Pancreas (tissue), 10 donors: Measurements from ENCODE around the gene ATPAF1. TPM values are rescaled to one million over a fixed set of nuclear protein-coding genes. Genes with fewer than 3 reads are reported as not detected.
"Not testable (repeated sequence)": the region's sequence is repeated elsewhere in the genome, so short reads cannot be mapped to it uniquely, and the experiment has no call there.

Source experiments
- ATAC-seq, 4 donors: fragments of 200-7000 bp; cut with Tn5 transposase; one replicate each; pipeline versions ENCODE4 v1.8.0 to v1.9.1; 2020; ENCODE audit warnings: mild to moderate bottlenecking in 4 of 4, moderate library complexity in 4 of 4
- DNase-seq, 6 donors: peaks; one replicate each; pipeline ENCODE4 v3.0.0-alpha.2; 2020
- FAIRE-seq: peaks from 2 replicates; lab custom pipeline; 2012; peaks lifted over from hg19 to GRCh38; lab: Jason Lieb, UNC
- H3K27ac ChIP-seq, 4 donors: fragments of 200-600 bp; sonication (generic); 1 replicate in 3 of 4; 2 replicates in 1 of 4; pipeline versions ENCODE4 v1.5.0 to v1.8.0; 2020
- H3K27me3 ChIP-seq, 4 donors: fragments of 200-600 bp; one replicate each; pipeline ENCODE4 v1.8.0; 2021
- H3K36me3 ChIP-seq, 3 donors: fragments of 200-600 bp; sonication (generic) in 1 of 3; one replicate each; pipeline versions ENCODE4 v1.5.0 to v1.8.0; 2020 to 2021
- H3K4me1 ChIP-seq, 3 donors: fragments of 200-600 bp; one replicate each; pipeline ENCODE4 v1.8.0; 2021
- H3K4me3 ChIP-seq, 4 donors: fragments of 200-600 bp; sonication (generic) in 2 of 4; one replicate each; pipeline versions ENCODE4 v1.5.0 to v1.8.0; 2020 to 2021
- H3K9me3 ChIP-seq, 4 donors: fragments of 200-600 bp; one replicate each; pipeline ENCODE4 v1.8.0; 2021
- WGBS, 2 donors: extraction: QIAGEN DNeasy Blood & Tissue Kit; methylation state at CpG; one replicate each; pipeline ENCODE4 v1.1.7; 2013; 5-methylcytosine and 5-hydroxymethylcytosine counted together
- intact Hi-C, 3 donors: fragments of 100-400 bp; cut with DNase I; formaldehyde crosslinking; loops; one replicate each; pipeline versions ENCODE4 v1.11.1 to v1.14.2; 2022
- polyA plus RNA-seq, 2 donors: library from polyadenylated mRNA; stranded (reverse); fragments of 200-250 nt; gene quantifications; one replicate each; pipeline ENCODE4 v1.2.3, GENCODE V29; 2013
- total RNA-seq, 6 donors: library from RNA; stranded (reverse); fragmentation: NEBNext Ultra II Directional in 4 of 6; extraction: Animal tissue kit (Norgen Biotek cat#: 25700) in 4 of 6; gene quantifications; one replicate each; pipeline versions ENCODE4 v1.2.1 to v1.2.4, GENCODE V29; 2021 to 2023
- TF ChIP-seq, protein P1 (sequence below), 4 donors: fragments of 200-600 bp; sonication (generic) in 3 of 4; IDR thresholded peaks; one replicate each; pipeline versions ENCODE4 v1.5.0 to v1.8.0; 2021; ENCODE audit warnings: antibody characterized with exemption in 4 of 4
- donor health status: healthy with polysubstance abuse.
- donor health status: DM: no; HTN: no; CAD: no; lungs with moderate emphysema.
- donor health status: DM: no; HTN: no; CAD: no.
- donor health status: control.
- donor health status: control.
- donor health status: Bipolar disorder and iron deficiency.
- donor health status: DM: yes; HTN: yes; CAD: no.
- donor health status: DM: no; HTN: no; CAD: no.
- donor health status: DM: no; HTN: no; CAD: no.
- donor health status: DM: yes; HTN: yes; CAD: no.

ATPAF1 gene
- total and polyA plus RNA-seq, 8 donors: 18.1 to 23.3 (median 21.5) TPM

DNA sequence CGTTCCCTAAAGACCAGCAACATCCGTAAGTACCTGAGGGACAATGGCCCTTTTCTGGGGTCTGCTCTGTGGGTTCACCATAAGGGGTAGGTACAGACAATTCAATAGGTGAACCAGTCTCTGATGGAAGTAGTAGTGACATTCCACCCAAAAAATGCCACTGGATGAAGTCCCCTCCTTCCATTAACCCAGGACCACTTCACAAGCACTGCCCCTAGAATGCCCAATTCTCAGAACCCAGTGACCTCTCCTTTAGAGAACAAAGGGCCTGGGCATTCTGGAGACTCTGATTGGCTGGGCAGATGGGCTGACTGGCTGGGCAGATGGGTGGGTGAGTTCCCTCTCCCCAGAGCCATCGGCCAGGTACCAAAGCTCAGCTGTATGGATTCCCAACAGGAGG lies 3.4 kb upstream of the ATPAF1 start, which contains the start of gene TEX38:
TEX38 (plus strand) TSS at position 301 of the 400 bp plus-strand sequence; CDS start at position 382, 81 bp downstream.
- whole genome bisulfite sequencing, 2 donors: 90 to 91% methylated on average over 3 of the region's 3 CpGs

DNA sequence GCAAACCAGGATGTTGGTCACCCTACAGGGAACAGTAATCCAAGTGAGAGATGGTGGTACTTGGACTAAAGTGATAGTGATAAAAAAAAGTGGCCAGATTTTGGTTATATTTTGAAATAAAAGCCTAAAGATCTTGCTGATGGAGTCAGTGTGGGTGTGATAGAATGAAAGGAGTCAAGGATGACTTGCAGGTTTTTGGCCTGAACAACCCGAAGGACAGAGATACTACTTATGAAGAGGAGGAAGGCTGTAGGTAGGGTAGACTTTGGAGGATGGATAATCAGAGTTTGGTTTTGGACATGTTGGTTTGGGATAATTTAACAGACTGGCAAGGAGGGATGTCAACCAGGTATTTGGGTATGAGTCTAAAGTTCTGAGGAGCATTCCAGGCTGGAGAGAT lies 2.0 kb upstream of the ATPAF1 start:
- no peaks in the 10 kb centered on the region for H3K36me3 ChIP-seq
- H3K4me1 ChIP-seq: peaks cover 4 to 10% (median 8%) of the 10 kb centered on the region in 3 donors
- H3K9me3 ChIP-seq: no peaks in the 10 kb centered on the region
- no peak overlapping the region for H3K27ac ChIP-seq
- intact Hi-C loops: no loop called here
- no peak overlapping the region for H3K4me3 ChIP-seq
- no peaks in the 10 kb centered on the region for H3K27me3 ChIP-seq
- 81 to 84% methylated on average over 1 of the region's 1 CpG for WGBS, 2 donors
- FAIRE-seq (no peak), ATAC-seq (no peak), DNase-seq (no peak)
- TF ChIP-seq, protein P1, sequence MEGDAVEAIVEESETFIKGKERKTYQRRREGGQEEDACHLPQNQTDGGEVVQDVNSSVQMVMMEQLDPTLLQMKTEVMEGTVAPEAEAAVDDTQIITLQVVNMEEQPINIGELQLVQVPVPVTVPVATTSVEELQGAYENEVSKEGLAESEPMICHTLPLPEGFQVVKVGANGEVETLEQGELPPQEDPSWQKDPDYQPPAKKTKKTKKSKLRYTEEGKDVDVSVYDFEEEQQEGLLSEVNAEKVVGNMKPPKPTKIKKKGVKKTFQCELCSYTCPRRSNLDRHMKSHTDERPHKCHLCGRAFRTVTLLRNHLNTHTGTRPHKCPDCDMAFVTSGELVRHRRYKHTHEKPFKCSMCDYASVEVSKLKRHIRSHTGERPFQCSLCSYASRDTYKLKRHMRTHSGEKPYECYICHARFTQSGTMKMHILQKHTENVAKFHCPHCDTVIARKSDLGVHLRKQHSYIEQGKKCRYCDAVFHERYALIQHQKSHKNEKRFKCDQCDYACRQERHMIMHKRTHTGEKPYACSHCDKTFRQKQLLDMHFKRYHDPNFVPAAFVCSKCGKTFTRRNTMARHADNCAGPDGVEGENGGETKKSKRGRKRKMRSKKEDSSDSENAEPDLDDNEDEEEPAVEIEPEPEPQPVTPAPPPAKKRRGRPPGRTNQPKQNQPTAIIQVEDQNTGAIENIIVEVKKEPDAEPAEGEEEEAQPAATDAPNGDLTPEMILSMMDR (IDR thresholded peaks at IDR 0.05): no peak

More for the DNA sequence above, 3.4 kb upstream of the ATPAF1 start, which contains the start of gene TEX38:
- intact Hi-C loops: no loop called here
- FAIRE-seq: no peak
- no peak for ATAC-seq
- H3K4me3 ChIP-seq: no peak within 1 kb of the TSS
- no peaks in the 10 kb centered on the region for H3K36me3 ChIP-seq
- no peak within 1 kb of the TSS for H3K27ac ChIP-seq
- no peaks in the 10 kb centered on the region for H3K27me3 ChIP-seq
- no peak for DNase-seq
- TF ChIP-seq, protein P1 (IDR thresholded peaks at IDR 0.05): no peak
- H3K4me1 ChIP-seq: peaks cover 4 to 9% (median 8%) of the 10 kb centered on the region in 3 donors
- no peaks in the 10 kb centered on the region for H3K9me3 ChIP-seq

DNA sequence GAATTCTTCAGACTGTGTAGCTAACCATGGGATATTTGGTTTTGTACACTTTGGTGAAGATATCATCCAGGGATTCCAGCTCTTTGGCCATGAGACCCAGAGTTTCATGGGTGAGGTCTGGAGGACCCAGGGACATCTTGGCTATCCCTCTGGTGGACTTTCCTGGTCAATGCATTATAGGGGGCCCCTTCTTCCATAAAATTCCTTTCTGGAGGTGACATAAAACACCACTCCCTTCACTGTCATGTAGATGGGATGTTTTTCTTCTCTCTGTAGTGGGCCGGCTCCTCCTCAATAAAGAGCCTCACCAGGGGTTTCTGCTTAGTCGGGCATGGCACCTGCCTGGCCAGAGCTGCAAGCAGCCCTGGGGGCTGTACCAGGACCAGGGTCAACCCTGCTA lies 2.2 kb downstream of the ATPAF1 start:
- peak in 1 of 6 donors; percentile 36 for DNase-seq
- no peak for ATAC-seq
- no peaks in the 10 kb centered on the region for H3K9me3 ChIP-seq
- no peaks in the 10 kb centered on the region for H3K27me3 ChIP-seq
- H3K27ac ChIP-seq: no peak overlapping the region
- WGBS, 2 donors: 80 to 90% methylated on average over 2 of the region's 2 CpGs
- H3K4me3 ChIP-seq: no peak overlapping the region
- H3K4me1 ChIP-seq: peaks cover 4 to 10% (median 8%) of the 10 kb centered on the region in 3 donors
- peaks cover 0 to 13% (median 6%) of the 10 kb centered on the region in 3 donors for H3K36me3 ChIP-seq
- TF ChIP-seq, protein P1 (IDR thresholded peaks at IDR 0.05): no peak
- FAIRE-seq: no peak
- intact Hi-C loops: no loop called here

DNA sequence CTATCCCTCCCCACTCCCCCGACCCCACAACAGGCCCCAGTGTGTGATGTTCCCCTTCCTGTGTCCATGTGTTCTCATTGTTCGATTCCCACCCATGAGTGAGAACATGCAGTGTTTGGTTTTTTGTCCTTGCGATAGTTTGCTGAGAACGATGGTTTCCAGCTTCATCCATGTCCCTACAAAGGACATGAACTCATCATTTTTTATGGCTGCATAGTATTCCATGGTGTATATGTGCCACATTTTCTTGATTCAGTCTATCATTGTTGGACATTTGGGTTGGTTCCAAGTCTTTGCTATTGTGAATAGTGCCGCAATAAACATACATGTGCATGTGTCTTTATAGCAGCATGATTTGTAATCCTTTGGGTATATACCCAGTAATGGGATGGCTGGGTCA lies 5.2 kb downstream of the ATPAF1 start:
- ATAC-seq, FAIRE-seq, H3K9me3 ChIP-seq, DNase-seq, H3K27ac ChIP-seq, H3K4me3 ChIP-seq, H3K27me3 ChIP-seq, intact Hi-C loops: not testable (repeated sequence)
- 97% methylated on average over 2 to 4 of the region's 5 CpGs for WGBS, 2 donors
- peaks cover 4 to 10% (median 8%) of the 10 kb centered on the region in 3 donors for H3K4me1 ChIP-seq
- peaks cover 0 to 17% (median 6%) of the 10 kb centered on the region in 3 donors for H3K36me3 ChIP-seq

DNA sequence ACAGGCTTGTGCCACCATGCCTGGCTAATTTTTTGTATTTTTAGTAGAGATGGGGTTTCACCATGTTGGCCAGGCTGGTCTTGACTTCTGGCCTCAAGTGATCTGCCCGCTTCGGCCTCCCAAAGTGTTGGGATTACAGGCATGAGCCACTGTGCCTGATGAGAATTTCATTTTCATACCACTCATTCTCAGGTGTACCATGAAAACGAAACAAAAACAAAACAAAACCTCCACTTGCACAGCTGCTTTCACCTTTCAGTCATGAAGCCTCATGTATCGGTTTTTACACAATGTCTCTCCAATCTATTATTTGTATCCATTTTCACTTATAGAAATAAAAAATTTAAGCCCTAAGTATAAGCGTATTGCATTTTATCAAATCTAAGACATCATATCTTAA lies 8.0 kb downstream of the ATPAF1 start:
- H3K27me3 ChIP-seq, FAIRE-seq, H3K27ac ChIP-seq, H3K9me3 ChIP-seq, H3K4me3 ChIP-seq, DNase-seq, ATAC-seq, H3K4me1 ChIP-seq, intact Hi-C loops: not testable (repeated sequence)
- H3K36me3 ChIP-seq: peaks cover 0 to 34% (median 13%) of the 10 kb centered on the region in 3 donors
- WGBS, 2 donors: 93 to 94% methylated on average over 5 of the region's 5 CpGs

DNA sequence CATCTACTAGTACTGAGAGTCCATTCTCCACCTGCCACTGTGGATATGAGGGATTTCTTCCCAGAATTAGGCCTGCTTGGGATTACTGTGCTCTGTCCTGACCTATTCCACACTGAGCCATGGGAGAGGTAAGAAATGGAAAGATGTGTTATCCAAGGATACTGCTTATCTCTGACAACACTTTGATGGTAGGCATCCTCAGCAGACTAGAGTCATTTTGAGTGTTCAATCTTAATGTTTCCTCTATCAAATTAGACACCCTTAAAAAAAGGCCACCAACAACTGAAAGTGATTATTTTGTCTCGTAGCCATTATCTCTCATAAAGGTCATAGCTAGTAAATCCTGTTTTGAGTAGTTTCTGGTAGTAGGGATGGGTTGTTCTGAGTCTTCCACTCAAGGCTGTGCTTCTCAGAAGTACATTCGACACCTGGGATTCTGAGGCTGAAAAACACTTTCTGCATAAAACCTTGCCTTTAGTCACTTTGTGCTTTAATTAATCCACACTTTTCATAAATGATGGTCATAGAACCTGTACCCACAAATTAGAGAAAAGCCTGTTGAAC lies 8.8 kb downstream of the ATPAF1 start:
- H3K27ac ChIP-seq: no peak overlapping the region
- no peaks in the 10 kb centered on the region for H3K9me3 ChIP-seq
- TF ChIP-seq, protein P1 (IDR thresholded peaks at IDR 0.05): no peak
- no peak overlapping the region for H3K4me3 ChIP-seq
- FAIRE-seq (no peak), ATAC-seq (no peak), DNase-seq (no peak)
- H3K27me3 ChIP-seq: no peaks in the 10 kb centered on the region
- 68 to 77% methylated on average over 2 of the region's 2 CpGs for WGBS, 2 donors
- peaks cover 0 to 35% (median 13%) of the 10 kb centered on the region in 3 donors for H3K36me3 ChIP-seq
- intact Hi-C loops: no loop called here
- no peaks in the 10 kb centered on the region for H3K4me1 ChIP-seq
